GM21576 (cell line): ENCODE measurements around the gene CLDN6.
A peak's percentile ranks its signal among the peaks of the same experiment; 100 is the strongest.

Source experiments
- ATAC-seq: cut with Tn5 transposase; IDR thresholded peaks from one replicate; pipeline ENCODE4 v1.9.1; 2021; ENCODE audit warnings: mild to moderate bottlenecking, moderate library complexity; ENCODE audit not compliant: unreplicated experiment

CLDN6 gene

DNA sequence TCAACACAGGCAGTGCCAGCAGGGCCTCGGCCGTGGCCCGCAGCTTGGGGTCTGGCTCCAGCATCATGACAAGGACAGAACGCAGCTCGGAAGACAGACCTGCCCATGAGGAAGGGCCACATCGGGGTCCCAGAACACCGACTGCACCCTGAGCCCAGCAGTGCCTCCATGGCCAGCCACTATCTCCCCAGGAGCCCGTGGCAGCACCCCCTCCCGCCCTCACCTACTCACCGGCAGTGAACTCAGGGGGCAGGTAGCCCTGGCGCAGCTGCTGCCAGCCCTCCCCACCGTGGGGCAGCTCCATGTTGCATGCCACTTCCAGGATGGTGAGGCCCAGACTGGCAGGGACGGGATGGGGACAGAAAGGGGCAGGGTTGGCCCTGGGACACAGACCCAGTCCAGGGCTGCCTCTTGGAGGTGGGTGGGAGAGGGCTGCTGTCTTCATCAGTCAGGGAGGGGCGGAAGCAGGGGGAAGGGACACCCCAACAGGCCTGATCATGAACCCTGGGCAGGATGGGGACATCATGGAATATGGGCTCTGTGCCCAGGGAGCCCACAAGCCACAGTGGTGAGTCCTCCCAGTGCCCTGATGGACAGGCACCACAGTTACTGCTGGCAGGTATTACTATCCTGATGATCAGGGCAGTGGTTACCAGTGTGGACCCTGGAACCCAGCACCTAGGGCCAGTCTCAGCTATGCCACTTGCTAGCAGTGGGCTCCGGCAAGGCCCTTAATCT, 43.5 kb downstream of the CLDN6 start:
- no peak for ATAC-seq

DNA sequence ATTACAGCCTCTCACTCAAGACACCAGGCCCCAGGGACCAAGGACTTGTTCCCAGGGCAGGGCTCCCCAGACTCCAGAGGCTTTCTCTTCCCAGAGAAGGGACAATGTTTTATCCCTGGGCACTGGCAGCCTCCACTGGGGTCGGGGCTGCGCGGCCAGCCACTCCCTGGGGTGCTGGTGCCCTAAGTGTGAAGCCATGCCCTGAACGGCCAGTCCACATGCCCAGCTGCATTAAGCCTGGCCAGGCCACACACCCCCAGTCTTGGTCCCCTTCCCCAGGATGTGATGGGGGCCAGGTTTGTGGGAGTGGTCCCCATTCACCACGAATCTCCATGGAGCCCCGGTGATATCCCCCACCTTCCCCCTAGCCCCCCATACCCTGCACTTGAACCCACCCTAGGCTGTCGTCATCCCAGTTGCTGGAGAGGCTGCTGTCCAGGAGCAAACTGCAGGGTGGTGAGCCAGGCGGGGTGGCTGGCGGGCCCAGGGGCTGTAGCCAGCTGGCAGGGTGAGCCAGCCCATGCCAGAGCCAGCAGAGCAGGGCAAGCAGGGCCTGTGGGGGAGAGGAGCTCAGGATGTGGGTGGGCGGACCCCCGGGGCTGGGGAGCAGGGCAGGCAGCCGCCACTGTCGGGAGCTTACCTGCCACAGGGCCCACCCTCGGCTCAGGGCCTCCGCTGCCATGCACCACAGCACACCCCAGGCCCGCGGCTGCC, 44.2 kb downstream of the CLDN6 start:
- ATAC-seq, result no peak

- no peak for ATAC-seq
Measured at GRCh38 chr16:2973093-2973492, 44.9 kb downstream of the CLDN6 start.

DNA sequence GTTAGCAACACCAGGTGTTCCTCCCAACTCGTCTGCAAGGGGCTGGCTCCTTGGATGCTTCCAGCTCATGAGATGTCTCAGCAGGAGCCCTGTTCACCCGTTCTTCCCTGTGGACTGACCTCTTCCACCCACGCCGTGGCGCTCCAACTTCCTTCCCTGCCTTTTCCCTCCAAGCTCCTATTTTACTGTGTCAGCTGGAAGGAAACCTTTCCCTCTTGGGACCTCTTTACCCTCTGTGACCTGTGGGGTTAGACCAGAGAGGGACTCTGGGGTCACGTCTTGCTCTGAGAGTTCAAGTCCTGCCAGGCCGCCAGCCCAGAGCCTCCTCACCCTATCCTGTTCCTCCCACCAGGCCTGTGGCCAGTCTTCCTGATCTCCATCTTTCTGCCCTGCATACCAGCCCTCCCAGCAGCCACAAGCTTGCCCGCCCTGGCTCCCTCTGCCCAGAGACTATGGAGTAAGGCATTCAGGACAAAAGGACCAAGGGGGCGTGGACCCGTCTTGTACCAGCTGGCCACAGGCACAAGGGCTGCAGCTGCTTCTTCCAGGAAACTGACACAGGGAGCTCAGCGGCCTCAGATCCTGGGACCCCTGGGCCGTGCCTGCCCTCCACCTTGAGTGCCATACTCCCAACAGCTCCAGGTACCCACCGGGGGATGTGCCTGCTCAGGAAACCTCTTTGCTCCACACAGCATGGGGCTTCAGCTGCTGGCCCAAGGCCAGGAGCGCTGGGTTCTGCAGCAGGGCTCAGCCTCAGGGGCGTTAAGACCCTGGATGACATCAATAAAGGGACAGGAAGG, 45.8 kb downstream of the CLDN6 start:
- no peak for ATAC-seq

- ATAC-seq, result no peak
Measured at GRCh38 chr16:2971134-2971984, 46.6 kb downstream of the CLDN6 start.

GRCh38 chr16:2970563-2970962, 47.4 kb downstream of the CLDN6 start:
- no peak for ATAC-seq

- ATAC-seq, result peak; percentile 34
Measured at GRCh38 chr16:2969545-2970521, 48.1 kb downstream of the CLDN6 start.

DNA sequence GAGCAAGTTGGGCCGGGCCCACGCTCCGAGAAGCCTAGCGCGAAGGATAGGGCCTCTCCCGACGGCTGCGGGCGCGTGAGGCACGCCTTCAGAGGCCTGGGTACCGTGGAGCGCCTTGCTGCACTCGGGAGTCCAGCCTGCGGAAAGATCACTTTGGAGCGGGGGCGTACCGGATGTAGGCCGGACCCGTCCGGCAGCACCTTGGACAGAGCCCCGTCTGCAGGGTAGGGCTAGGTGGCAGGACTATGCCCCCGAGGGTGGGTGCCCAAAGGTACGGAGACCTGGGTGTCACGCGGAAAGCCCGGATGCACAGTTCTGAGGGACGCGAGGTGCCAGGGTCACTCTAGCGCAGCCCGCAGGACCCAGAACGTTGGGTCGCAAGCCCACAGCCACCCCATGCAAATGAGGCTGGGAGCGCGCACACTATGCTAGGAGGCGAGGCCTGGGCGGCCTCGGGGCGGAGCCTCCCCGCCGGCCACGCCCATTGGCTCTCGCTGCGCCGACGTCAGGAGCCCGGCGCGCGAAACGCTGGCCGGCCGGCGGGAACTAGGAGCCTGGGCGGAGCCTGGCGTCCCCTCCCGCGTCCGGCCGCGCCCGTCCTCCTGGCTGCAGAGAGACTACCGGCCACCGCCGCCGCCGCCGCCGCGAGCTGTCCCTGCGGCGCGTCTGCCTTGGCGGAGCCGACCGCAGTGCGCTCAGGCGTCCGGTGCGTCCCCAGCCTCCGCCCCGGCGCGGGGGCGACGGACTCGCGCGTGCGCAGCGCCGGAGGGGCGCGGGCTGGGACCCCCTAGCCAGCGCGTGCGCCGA, 49.0 kb downstream of the CLDN6 start, which contains the start of gene PAQR4:
PAQR4 (plus strand) TSS at position 611 of the 807 bp plus-strand sequence. CDS start 327 bp downstream, outside the sequence.
- peak; percentile 70 for ATAC-seq

GRCh38 chr16:2968368-2968737, 49.6 kb downstream of the CLDN6 start:
- no peak for ATAC-seq

- ATAC-seq, result no peak
Measured at GRCh38 chr16:2967721-2968161, 50.2 kb downstream of the CLDN6 start.

- no peak for ATAC-seq
Measured at GRCh38 chr16:2967211-2967631, 50.8 kb downstream of the CLDN6 start.

GRCh38 chr16:2966808-2967191, 51.2 kb downstream of the CLDN6 start:
- no peak for ATAC-seq

DNA sequence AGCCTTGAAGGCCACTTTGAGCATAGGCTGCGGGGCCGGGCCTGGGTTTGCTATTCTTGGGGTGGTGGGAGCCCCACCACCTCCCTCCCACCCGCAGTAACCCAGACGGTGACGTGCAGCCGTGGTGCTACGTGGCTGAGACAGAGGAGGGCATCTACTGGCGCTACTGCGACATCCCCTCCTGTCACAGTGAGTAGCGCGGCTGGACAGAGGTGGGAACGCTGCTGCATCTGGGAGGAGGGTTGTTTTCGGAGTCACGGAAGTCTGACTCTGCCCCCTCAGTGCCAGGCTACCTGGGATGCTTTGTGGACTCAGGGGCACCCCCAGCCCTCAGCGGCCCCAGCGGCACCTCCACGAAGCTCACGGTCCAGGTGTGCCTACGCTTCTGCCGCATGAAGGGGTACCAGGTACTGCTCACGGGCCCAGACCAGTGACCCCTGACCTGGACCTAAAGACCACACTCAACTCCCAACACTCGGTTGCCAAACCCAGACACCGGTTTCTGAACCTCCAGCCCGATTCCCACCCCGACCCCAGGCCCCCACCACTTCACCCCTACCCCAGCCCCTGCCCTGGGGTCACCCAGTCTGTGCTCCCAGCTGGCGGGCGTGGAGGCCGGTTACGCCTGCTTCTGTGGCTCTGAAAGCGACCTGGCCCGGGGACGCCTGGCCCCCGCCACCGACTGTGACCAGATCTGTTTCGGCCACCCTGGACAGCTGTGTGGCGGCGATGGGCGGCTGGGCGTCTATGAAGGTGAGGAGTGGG, 51.8 kb downstream of the CLDN6 start:
- ATAC-seq, result no peak
